ENCODE measurements around the gene RHBG.

- TF ChIP-seq POLR2A (IDR thresholded peaks at IDR 0.05) (no peak), CTCF (IDR thresholded peaks at IDR 0.05) (no peak)
Measured at GRCh38 chr1:156413391-156414246, 44.6 kb downstream of the RHBG start.
